ENCODE measurements around the gene CCDC86. TPM values are rescaled to one million over a fixed set of nuclear protein-coding genes. Genes with fewer than 3 reads are reported as not detected.

The CCDC86 gene
- total and polyA plus RNA-seq, 9 of the 15 experiments (the other 6 are each of a cell fraction or from before 2014, with no cell fraction given) = 4.6 to 102 (median 25.2) TPM

DNA sequence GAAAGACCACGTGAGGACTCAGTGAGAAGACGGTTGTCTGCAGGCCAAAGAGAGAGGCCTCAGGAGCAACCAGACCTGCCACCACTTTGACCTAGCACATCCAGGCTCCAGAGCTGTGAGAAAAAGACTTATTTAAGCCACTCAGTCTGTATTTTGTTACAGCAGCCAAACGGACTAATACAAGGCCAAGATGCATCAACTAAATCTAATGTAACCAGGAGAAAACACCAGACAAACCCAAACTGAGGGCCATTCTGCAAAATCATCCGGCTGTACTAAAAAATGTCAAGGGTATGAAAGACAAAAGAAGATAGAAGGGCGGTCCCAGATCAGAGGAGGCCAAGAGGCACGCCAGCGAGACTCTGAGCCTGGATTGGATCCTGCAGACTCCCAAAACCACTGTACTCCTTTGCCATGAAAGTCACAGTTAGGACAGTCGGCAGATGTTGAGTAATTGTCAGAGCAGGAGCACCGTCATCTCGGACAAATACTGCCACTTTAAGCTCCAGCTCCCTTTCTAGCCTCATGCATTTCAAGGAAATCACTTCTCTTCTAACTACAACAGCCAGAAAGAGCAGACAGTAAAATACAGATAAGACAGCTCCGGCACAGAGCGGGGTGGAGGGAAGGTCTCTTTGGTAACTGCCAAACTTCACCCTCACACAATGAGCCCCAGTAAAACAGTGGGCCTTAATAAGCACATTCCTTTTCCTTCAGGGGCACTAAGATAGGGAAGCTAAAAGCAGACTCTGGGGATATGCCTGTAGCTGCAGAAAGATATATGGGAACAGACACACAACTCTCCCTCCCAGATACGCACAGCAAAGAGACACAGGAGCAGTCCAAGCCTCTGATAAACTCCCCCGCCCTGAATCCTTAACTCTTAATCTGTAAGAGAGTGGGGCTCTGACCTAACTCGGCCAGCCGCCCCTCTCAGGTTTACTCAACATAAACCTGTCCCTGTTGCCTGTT lies 21.9 kb downstream of the CCDC86 start (continued):
- TF ChIP-seq ZNF121 (CRISPR knock-in tag; conservative IDR thresholded peaks at IDR 0.05) = no peak
- no peak for TF ChIP-seq NRF1 (conservative IDR thresholded peaks at IDR 0.05 in 1 of 2, IDR thresholded peaks at IDR 0.05 in 1 of 2)
- no peak for TF ChIP-seq CREM (IDR thresholded peaks at IDR 0.05; ENCODE audit: low read depth)
- no peak for TF ChIP-seq JUN (IDR thresholded peaks at IDR 0.05; ENCODE audit: borderline replicate concordance, low read depth, low read length)
- TF ChIP-seq JUN (CRISPR knock-in tag; IDR thresholded peaks at IDR 0.05; ENCODE audit: borderline replicate concordance) = no peak
- TF ChIP-seq ZNF589 (CRISPR knock-in tag; IDR thresholded peaks at IDR 0.05; ENCODE audit: low read depth) = no peak
- TF ChIP-seq CBFB (CRISPR knock-in tag; IDR thresholded peaks at IDR 0.05) = no peak
- no peak for TF ChIP-seq FOXJ2 (tag; IDR thresholded peaks at IDR 0.05)
- TF ChIP-seq, protein P1, sequence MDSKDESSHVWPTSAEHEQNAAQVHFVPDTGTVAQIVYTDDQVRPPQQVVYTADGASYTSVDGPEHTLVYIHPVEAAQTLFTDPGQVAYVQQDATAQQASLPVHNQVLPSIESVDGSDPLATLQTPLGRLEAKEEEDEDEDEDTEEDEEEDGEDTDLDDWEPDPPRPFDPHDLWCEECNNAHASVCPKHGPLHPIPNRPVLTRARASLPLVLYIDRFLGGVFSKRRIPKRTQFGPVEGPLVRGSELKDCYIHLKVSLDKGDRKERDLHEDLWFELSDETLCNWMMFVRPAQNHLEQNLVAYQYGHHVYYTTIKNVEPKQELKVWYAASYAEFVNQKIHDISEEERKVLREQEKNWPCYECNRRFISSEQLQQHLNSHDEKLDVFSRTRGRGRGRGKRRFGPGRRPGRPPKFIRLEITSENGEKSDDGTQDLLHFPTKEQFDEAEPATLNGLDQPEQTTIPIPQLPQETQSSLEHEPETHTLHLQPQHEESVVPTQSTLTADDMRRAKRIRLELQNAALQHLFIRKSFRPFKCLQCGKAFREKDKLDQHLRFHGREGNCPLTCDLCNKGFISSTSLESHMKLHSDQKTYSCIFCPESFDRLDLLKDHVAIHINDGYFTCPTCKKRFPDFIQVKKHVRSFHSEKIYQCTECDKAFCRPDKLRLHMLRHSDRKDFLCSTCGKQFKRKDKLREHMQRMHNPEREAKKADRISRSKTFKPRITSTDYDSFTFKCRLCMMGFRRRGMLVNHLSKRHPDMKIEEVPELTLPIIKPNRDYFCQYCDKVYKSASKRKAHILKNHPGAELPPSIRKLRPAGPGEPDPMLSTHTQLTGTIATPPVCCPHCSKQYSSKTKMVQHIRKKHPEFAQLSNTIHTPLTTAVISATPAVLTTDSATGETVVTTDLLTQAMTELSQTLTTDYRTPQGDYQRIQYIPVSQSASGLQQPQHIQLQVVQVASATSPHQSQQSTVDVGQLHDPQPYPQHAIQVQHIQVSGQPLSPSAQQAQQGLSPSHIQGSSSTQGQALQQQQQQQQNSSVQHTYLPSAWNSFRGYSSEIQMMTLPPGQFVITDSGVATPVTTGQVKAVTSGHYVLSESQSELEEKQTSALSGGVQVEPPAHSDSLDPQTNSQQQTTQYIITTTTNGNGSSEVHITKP (IDR thresholded peaks at IDR 0.05; ENCODE audit: partially characterized antibody) = peak; percentile 67
- TF ChIP-seq, protein P2, sequence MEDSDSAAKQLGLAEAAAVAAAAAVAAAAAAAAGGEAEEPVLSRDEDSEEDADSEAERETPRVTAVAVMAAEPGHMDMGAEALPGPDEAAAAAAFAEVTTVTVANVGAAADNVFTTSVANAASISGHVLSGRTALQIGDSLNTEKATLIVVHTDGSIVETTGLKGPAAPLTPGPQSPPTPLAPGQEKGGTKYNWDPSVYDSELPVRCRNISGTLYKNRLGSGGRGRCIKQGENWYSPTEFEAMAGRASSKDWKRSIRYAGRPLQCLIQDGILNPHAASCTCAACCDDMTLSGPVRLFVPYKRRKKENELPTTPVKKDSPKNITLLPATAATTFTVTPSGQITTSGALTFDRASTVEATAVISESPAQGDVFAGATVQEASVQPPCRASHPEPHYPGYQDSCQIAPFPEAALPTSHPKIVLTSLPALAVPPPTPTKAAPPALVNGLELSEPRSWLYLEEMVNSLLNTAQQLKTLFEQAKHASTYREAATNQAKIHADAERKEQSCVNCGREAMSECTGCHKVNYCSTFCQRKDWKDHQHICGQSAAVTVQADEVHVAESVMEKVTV (CRISPR knock-in tag; IDR thresholded peaks at IDR 0.05) = no peak
- no peak for TF ChIP-seq GATAD2B (IDR thresholded peaks at IDR 0.05; ENCODE audit: borderline replicate concordance)
- peak; percentile 28; the same call in 1 of the 2 replicates for TF ChIP-seq ZNF263 (CRISPR knock-in tag; IDR thresholded peaks at IDR 0.05; ENCODE audit: borderline replicate concordance)
- TF ChIP-seq, protein P3, sequence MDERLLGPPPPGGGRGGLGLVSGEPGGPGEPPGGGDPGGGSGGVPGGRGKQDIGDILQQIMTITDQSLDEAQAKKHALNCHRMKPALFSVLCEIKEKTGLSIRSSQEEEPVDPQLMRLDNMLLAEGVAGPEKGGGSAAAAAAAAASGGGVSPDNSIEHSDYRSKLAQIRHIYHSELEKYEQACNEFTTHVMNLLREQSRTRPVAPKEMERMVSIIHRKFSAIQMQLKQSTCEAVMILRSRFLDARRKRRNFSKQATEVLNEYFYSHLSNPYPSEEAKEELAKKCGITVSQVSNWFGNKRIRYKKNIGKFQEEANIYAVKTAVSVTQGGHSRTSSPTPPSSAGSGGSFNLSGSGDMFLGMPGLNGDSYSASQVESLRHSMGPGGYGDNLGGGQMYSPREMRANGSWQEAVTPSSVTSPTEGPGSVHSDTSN (CRISPR knock-in tag; IDR thresholded peaks at IDR 0.05; ENCODE audit: low read depth) = no peak
- TF ChIP-seq, protein P3 (tag; conservative IDR thresholded peaks at IDR 0.05; ENCODE audit: low read depth) = peak; percentile 18; the same call in 1 of the 2 replicates
- TF ChIP-seq NFE2L1 (tag; IDR thresholded peaks at IDR 0.05; ENCODE audit: borderline replicate concordance, low read depth) = no peak
- no peak for TF ChIP-seq KDM2B (CRISPR knock-in tag; IDR thresholded peaks at IDR 0.05)
